Adrenal gland (tissue), 12 donors: ENCODE results near the gene SGMS1. TPM values are rescaled to one million over a fixed set of nuclear protein-coding genes. Genes with fewer than 3 reads are reported as not detected.

ENCODE experiments used
- DNase-seq, 7 donors: peaks; one replicate each; pipeline ENCODE4 v3.0.0-alpha.2; 2019 to 2020
- H3K27ac ChIP-seq, 5 donors: fragments of 200-600 bp; sonication (generic) in 4 of 5; 1 replicate in 3 of 5; 2 replicates in 2 of 5; pipeline versions ENCODE4 v1.5.1 to v1.8.0; 2016 to 2020; ENCODE audit warnings: mild to moderate bottlenecking in 1 of 5
- H3K27me3 ChIP-seq: fragments of 200-600 bp; 2 replicates; pipeline ENCODE4 v1.8.0; 2021
- H3K36me3 ChIP-seq, 2 donors: fragments of 200-600 bp; replicated peaks in 1 of 2; 1 replicate in 1 of 2; 2 replicates in 1 of 2; pipeline versions ENCODE4 v1.5.1 to v1.8.0; 2018 to 2022
- H3K4me1 ChIP-seq, 2 donors: fragments of 200-600 bp; replicated peaks in 1 of 2; 1 replicate in 1 of 2; 2 replicates in 1 of 2; pipeline versions ENCODE4 v1.5.1 to v1.8.0; 2018 to 2021
- H3K4me3 ChIP-seq, 4 donors: fragments of 200-600 bp; sonication (generic) in 3 of 4; one replicate each; pipeline ENCODE4 v1.5.1; 2016 to 2018
- H3K9me3 ChIP-seq, 3 donors: fragments of 200-600 bp; sonication (generic) in 1 of 3; replicated peaks in 1 of 3; 1 replicate in 2 of 3; 2 replicates in 1 of 3; pipeline versions ENCODE4 v1.5.1 to v1.8.0; 2016 to 2021
- CTCF ChIP-seq, 6 experiments: fragments of 450-650 bp in 4 of 6; fragments of 200-600 bp in 2 of 6; sonication (generic) in 1 of 6; IDR thresholded peaks; 1 replicate in 5 of 6; 2 replicates in 1 of 6; pipeline versions ENCODE4 v1.5.1 to v1.8.0; 2016 to 2021; ENCODE audit warnings: antibody characterized with exemption in 6 of 6, mild to moderate bottlenecking in 2 of 6, moderate library complexity in 1 of 6
- POLR2A ChIP-seq, 2 donors: fragments of 450-650 bp; IDR thresholded peaks; one replicate each; pipeline ENCODE4 v1.6.1; 2017; ENCODE audit warnings: antibody characterized with exemption in 2 of 2, mild to moderate bottlenecking in 2 of 2, moderate library complexity in 1 of 2
- WGBS, 4 donors: extraction: QIAGEN DNeasy Blood & Tissue Kit in 2 of 4; methylation state at CpG; one replicate each; pipeline versions ENCODE4 v1.1.5 to v1.1.7; 2013 to 2017; 5-methylcytosine and 5-hydroxymethylcytosine counted together
- intact Hi-C, 2 donors: fragments of 100-400 bp; cut with DNase I; formaldehyde crosslinking; loops; one replicate each; pipeline versions ENCODE4 v1.14.1 to v1.15.0; 2022 to 2023
- polyA plus RNA-seq, 3 donors: library from polyadenylated mRNA; stranded (reverse); fragments of 200-250 nt in 2 of 3; fragments of 350-450 nt in 1 of 3; fragmentation: Illumina TruSeq in 1 of 3; extraction: RNeasy Lipid Tissue Mini Kit (QIAGEN cat#74804) in 1 of 3; gene quantifications; one replicate each; pipeline ENCODE4 v1.2.3, GENCODE V29; 2013 to 2014
- total RNA-seq, 9 donors: library from RNA; depleted of rRNA in 4 of 9; stranded (reverse); fragments of >200 nt in 4 of 9; fragments of 120-200 nt in 1 of 9; fragmentation: NEBNext Ultra II Directional in 1 of 9; extraction: Animal tissue kit (Norgen Biotek cat#: 25700) in 1 of 9; gene quantifications; one replicate each; pipeline versions ENCODE4 v1.1.0 to v1.2.4, GENCODE V29; 2013 to 2023
- donor health status: healthy with polysubstance abuse.
- donor health status: Bipolar disorder and iron deficiency.
- donor health status: DM: yes; HTN: yes; CAD: no.
- donor health status: DM: no; HTN: no; CAD: no.
- donor health status: DM: no; HTN: no; CAD: no.
- donor health status: DM: yes; HTN: yes; CAD: no.

Gene SGMS1
- total and polyA plus RNA-seq, 12 donors: 9.1 to 152 (median 62.2) TPM

- no peaks in the 10 kb centered on the region for H3K9me3 ChIP-seq
- no peaks in the 10 kb centered on the region for H3K4me1 ChIP-seq
- intact Hi-C loops: loop anchor here in 1 of 2 donors (10.0 kb wide), 1 partner anchor 345 kb away; the partner anchor contains the start of gene SGMS1
- no peak overlapping the region for H3K27ac ChIP-seq
- H3K36me3 ChIP-seq: no peaks in the 10 kb centered on the region
- no peaks in the 10 kb centered on the region for H3K27me3 ChIP-seq
- no peak for TF ChIP-seq CTCF (IDR thresholded peaks at IDR 0.05)
- no peak for TF ChIP-seq POLR2A (IDR thresholded peaks at IDR 0.05)
- DNase-seq: no peak
- no peak overlapping the region for H3K4me3 ChIP-seq
- WGBS, 4 donors: 67 to 77% (median 71%) methylated on average over 5 of the region's 5 CpGs
Observed at GRCh38 chr10:50280049-50280841, 343.5 kb downstream of the SGMS1 start.

- no peaks in the 10 kb centered on the region for H3K9me3 ChIP-seq
- DNase-seq: no peak
Observed at GRCh38 chr10:50279489-50279888, 344.3 kb downstream of the SGMS1 start.

GRCh38 chr10:50275650-50276235 lies 348.0 kb downstream of the SGMS1 start:
- intact Hi-C loops: no loop called here
- peak; percentile 30 to 62 (median 55) for DNase-seq
- TF ChIP-seq POLR2A (IDR thresholded peaks at IDR 0.05) (no peak), CTCF (IDR thresholded peaks at IDR 0.05) (peak; percentile 39 to 59 (median 48))
- H3K27me3 ChIP-seq: no peaks in the 10 kb centered on the region
- WGBS, 4 donors: 40 to 56% (median 47%) methylated on average over 3 of the region's 3 CpGs
- H3K9me3 ChIP-seq: no peaks in the 10 kb centered on the region
- no peaks in the 10 kb centered on the region for H3K36me3 ChIP-seq
- no peaks in the 10 kb centered on the region for H3K4me1 ChIP-seq
- no peak overlapping the region for H3K4me3 ChIP-seq
- H3K27ac ChIP-seq: no peak overlapping the region

More at GRCh38 chr10:50279489-50279888, 344.3 kb downstream of the SGMS1 start:
- intact Hi-C loops: no loop called here
- H3K36me3 ChIP-seq: no peaks in the 10 kb centered on the region
- no peak for TF ChIP-seq CTCF (IDR thresholded peaks at IDR 0.05)
- TF ChIP-seq POLR2A (IDR thresholded peaks at IDR 0.05): no peak
- no peaks in the 10 kb centered on the region for H3K27me3 ChIP-seq
- no peak overlapping the region for H3K27ac ChIP-seq
- no peak overlapping the region for H3K4me3 ChIP-seq
- H3K4me1 ChIP-seq: no peaks in the 10 kb centered on the region
- 62 to 74% (median 65%) methylated on average over 5 of the region's 5 CpGs for WGBS, 4 donors

- intact Hi-C loops: no loop called here
- Histone ChIP-seq H3K4me1 (no peaks in the 10 kb centered on the region), H3K4me3 (no peak overlapping the region), H3K36me3 (no peaks in the 10 kb centered on the region), H3K9me3 (no peaks in the 10 kb centered on the region), H3K27me3 (no peaks in the 10 kb centered on the region), H3K27ac (no peak overlapping the region)
- TF ChIP-seq POLR2A (IDR thresholded peaks at IDR 0.05) (no peak), CTCF (IDR thresholded peaks at IDR 0.05) (no peak)
- 87 to 91% (median 90%) methylated on average over 7 of the region's 7 CpGs for WGBS, 4 donors
- DNase-seq: no peak
Observed at GRCh38 chr10:50272531-50272930, 351.2 kb downstream of the SGMS1 start.
